Gastrocnemius medialis (tissue), 4 donors: Measurements from ENCODE around the gene RASSF10. TPM values are rescaled to one million over a fixed set of nuclear protein-coding genes. Genes with fewer than 3 reads are reported as not detected.

Experiments used
- ATAC-seq, 2 donors: fragments of 150-250 bp; one replicate each; pipeline ENCODE4 v1.9.1; 2016
- DNase-seq, 2 donors: peaks; one replicate each; pipeline ENCODE4 v3.0.0-alpha.2; 2019
- H3K27ac ChIP-seq, 4 donors: fragments of 200-600 bp; sonication (generic); 1 replicate in 1 of 4; 2 replicates in 3 of 4; pipeline ENCODE4 v1.5.1; 2016 to 2018; ENCODE audit warnings: mild to moderate bottlenecking in 2 of 4, moderate library complexity in 1 of 4
- H3K27me3 ChIP-seq, 3 donors: fragments of 200-600 bp; sonication (generic) in 2 of 3; 1 replicate in 1 of 3; 2 replicates in 2 of 3; pipeline versions ENCODE4 v1.5.1 to v1.6.0; 2016 to 2019; ENCODE audit warnings: mild to moderate bottlenecking in 1 of 3, moderate library complexity in 1 of 3
- H3K36me3 ChIP-seq, 2 donors: fragments of 200-600 bp; sonication (generic) in 1 of 2; one replicate each; pipeline ENCODE4 v1.5.1; 2017 to 2018
- H3K4me1 ChIP-seq, 2 donors: fragments of 200-600 bp; sonication (generic) in 1 of 2; one replicate each; pipeline ENCODE4 v1.5.1; 2016 to 2017; ENCODE audit warnings: mild to moderate bottlenecking in 2 of 2
- H3K4me3 ChIP-seq, 4 donors: fragments of 200-600 bp; sonication (generic) in 3 of 4; 1 replicate in 1 of 4; 2 replicates in 3 of 4; pipeline ENCODE4 v1.5.1; 2016 to 2019; ENCODE audit warnings: mild to moderate bottlenecking in 2 of 4
- H3K9me3 ChIP-seq, 3 donors: fragments of 200-600 bp; sonication (generic) in 2 of 3; 1 replicate in 1 of 3; 2 replicates in 2 of 3; pipeline ENCODE4 v1.5.1; 2016 to 2019
- CTCF ChIP-seq, 5 experiments: fragments of 450-650 bp in 3 of 5; fragments of 200-600 bp in 2 of 5; sonication (generic) in 2 of 5; IDR thresholded peaks in 4 of 5; conservative IDR thresholded peaks in 1 of 5; 1 replicate in 4 of 5; 2 replicates in 1 of 5; pipeline ENCODE4 v1.5.1; 2016 to 2019; ENCODE audit warnings: antibody characterized with exemption in 5 of 5, mild to moderate bottlenecking in 3 of 5, moderate library complexity in 3 of 5
- POLR2A ChIP-seq, 2 donors: fragments of 450-650 bp; IDR thresholded peaks; one replicate each; pipeline ENCODE4 v1.6.1; 2017; ENCODE audit warnings: antibody characterized with exemption in 2 of 2, mild to moderate bottlenecking in 2 of 2, moderate library complexity in 2 of 2
- in situ Hi-C, 4 donors: fragments of 200-750 bp; cut with MboI; loops; one replicate each; pipeline versions ENCODE4 v1.15.0 to v1.8.0; 2017; ENCODE audit warnings: low sequenced_read_pairs in 4 of 4
- intact Hi-C: fragments of 100-400 bp; cut with DNase I; formaldehyde crosslinking; loops from one replicate; pipeline ENCODE4 v1.15.1; 2023; ENCODE audit warnings: low total_unique reads
- total RNA-seq, 4 donors: library from RNA; depleted of rRNA; stranded (reverse); fragments of >200 nt; gene quantifications; one replicate each; pipeline versions ENCODE4 v1.1.0 to v1.2.3, GENCODE V29; 2016

The RASSF10 gene
- total RNA-seq, 4 donors from 2014 or later: 0.11 to 0.62 (median 0.25) TPM; not detected in 1

DNA sequence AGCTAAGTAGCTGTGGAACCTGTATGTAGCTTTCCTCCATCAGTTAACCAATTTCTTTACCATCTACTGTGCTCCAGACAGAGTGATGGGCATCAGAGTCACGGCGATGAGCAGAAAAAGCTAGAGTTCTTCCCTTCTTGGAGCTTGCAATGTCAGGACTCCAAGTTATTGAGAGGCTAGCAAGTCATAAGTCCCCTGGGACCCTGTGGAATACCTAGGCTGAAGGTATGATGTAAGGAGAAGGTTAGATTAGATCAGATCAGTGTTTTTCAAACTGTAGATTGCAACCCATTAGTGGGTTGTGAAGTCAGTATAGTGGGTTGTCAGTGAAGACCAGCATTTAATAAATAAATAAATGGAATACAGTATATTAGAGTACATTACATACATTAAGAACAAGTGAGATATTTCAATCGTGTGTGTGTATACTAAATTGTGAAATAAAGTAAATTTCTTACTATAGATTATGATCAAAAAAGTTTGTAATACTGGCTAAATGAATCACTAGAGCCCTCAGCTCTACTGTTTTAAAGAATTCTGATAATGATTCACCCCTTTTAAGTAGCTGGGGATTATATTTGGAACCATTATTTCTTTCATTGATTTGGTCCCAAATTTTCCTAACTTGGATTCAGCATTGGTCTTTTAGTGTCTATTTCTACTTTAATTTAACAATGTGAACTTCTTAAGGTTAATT is 52.3 kb downstream of the RASSF10 start:
- ATAC-seq (no peak), DNase-seq (no peak)
- Histone ChIP-seq H3K4me3 (no peak overlapping the region), H3K27ac (no peak overlapping the region), H3K36me3 (no peaks in the 10 kb centered on the region), H3K27me3 (no peaks in the 10 kb centered on the region), H3K9me3 (no peaks in the 10 kb centered on the region), H3K4me1 (no peaks in the 10 kb centered on the region)
- in situ Hi-C loops (no loop called here), intact Hi-C loops (no loop called here)
- TF ChIP-seq CTCF (IDR thresholded peaks at IDR 0.05 in 4 of 5, conservative IDR thresholded peaks at IDR 0.05 in 1 of 5): no peak
- TF ChIP-seq POLR2A (IDR thresholded peaks at IDR 0.05): no peak
